Measurements from ENCODE around the gene EPM2A.
A peak's percentile ranks its signal among the peaks of the same experiment; 100 is the strongest.
"Not testable (repeated sequence)": the region's sequence is repeated elsewhere in the genome, so short reads cannot be mapped to it uniquely, and the experiment has no call there.

EPM2A gene

DNA sequence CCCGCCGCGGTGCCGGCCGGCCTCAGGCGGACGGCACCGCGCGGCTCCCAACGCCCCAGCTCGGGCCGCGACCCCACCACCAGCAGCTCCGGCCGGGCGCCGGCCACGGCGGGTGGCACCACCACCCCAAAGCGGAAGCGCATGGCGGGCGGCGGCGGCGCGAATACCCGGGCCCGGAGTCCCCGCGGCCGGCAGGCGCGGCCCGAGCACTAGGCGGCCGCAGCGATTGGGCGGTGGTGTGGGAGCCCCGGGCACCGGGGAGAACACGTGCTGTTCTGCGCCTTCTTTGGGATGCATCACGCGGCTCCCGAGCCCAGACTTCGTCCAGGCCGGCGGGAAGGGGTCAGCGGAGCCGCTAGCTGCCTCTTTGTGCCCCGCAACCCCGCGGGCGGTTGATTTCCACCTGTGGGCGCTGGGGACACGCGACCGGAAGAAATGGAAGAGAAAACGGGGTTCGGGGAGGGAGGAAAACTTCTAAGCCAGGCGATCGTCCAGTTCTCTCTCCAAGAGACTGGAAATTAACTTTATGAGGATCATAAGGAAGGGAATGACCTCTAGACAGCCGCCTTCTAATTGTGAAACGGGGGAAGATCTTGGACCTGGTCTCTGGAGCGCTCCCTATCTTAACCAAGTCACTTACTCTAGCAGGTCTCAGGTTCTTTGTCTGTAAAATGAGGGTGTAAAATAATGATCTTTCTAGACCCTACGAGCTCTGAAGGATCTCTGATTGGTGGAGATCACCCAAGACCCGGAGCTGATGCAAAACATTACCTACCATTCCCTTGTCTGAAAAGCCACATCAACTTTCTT lies at the start of gene EPM2A:
TSS of gene EPM2A (minus strand) at position 165 of the 810 bp plus-strand sequence. CDS start at position 143, 22 bp downstream.
- peak; percentile 87 for DNase-seq

DNA sequence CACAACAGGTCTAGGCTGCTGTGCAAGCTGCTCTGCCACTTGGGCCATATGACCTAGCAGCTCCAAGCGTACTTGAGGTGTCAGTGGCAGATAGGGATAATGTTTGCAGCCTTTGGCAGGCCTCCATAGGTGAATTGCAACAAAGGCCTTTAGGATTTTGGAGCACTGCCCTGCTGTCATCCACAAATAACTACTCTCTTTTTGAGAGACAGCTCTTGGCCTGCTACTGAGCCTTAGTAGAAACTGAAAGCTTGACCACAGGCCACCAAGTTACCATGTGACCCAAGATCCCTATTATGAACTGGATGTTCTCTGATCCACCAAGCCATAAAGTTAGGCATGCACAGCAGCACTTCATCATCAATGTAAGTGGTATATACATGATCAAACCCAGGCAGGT lies 49.4 kb upstream of the EPM2A start:
- no peak for DNase-seq

DNA sequence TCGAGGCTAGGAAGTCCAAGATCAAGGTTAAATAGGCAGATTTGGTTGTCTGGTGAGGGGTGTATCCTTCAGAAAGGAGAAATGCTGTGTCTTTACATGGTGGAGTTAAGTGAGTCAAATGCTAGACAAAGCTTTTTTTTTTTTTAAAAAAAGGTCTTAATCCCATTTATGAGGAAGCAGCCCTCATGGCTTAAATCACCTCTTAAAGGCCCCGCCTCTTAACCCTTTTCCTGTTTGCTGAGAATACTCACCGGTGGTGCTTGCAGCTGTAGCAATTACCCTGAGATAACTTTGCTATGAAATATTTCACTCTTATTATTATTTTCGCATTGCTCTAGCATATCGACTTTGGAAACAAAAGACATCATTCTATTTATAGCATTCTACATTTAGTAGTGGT lies 48.5 kb upstream of the EPM2A start:
- DNase-seq, result no peak

DNA sequence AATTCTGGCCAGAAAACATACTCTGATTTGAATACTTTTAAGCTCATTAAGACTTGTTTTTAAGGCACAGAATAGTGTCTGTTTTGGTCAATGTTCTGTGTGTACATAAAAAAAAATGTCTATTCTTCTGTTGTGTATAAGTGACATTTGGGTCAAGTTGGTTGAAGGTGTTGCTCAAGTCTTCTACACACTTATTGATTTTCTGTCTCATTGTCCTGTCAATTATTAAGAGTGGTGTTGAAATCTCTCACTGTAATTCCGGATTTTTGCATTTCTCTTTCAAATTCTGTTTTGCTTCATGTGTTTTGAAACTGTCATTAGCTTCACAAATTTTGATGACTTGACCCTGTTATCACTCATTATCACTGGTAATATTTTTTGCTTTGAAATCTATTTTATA lies 37.5 kb upstream of the EPM2A start:
- DNase-seq, result no peak

DNA sequence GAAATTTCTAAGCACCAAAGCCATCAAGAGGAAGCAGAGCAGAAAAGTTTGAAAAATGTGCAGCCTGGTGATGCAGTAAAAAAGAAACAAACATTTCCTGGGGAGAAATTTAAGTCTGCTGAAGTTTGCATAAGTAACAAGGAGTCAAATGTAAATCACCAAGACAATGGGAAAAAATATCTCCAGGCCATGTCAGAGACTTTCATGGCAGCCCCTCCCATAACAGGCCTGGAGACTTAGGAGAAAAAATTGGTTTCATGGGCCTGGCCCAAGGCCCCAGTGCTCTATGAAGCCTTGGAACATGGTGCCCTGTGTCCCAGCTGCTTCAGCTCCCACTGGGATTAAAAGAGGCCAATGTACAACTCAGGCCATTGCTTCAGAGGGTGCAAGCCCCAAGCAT lies 30.1 kb upstream of the EPM2A start:
- DNase-seq, result no peak

DNA sequence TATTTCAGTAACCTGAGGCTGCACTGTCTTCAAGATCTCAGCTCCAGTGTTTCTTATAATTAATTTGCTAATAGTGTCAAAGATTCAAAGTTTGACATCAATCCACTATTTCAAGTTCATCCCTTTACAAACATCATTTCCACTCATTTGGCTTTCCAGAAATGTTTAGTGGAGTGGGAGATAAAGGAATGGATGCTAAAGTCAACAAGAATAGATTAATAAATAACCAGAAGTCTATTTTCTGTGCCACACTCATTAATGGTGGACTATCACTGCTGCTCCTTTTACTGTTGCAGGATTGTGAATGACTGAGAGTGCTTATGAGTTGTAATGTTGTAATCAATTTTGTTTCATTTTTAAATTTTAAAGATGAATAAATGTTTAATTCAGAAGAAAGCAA lies 28.4 kb upstream of the EPM2A start:
- DNase-seq, result no peak

DNA sequence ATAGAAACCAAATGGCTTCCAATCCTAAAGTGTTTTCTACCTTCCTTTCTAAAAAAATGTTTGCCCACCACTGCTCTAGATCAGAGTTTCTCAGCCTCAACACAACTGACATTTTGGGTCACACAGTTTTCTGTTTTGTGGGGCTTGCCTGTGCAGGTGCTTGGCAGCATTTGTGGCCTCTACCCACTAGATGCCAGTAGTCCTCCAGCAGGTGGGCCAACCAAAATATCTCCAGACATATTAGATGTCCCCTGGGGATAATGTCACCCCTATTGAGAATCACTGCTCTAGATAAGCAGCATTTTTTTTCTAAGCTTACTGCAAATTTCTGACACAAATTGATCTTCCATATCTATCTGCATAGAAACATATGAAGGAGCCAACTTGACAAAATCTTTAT lies 26.3 kb upstream of the EPM2A start:
- DNase-seq, result no peak

DNA sequence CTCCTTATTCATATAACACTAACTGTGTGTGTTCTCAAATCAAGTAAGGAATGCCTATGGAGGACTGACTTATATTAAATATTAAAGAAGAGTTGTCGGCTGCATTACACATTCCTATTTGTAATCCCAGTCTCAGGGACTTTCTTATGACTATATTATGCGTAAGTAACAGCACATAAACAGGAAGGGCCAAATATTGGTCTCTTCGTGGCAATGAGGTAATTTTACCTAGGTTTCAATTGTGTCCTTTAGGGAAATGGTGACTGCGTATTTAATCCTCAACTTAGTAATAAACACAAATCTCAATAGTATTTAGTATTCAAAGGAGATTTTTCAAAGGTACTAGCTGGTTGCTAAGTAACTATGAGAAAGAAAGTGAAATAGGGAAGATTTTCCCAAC lies 22.8 kb upstream of the EPM2A start:
- DNase-seq, result no peak

DNA sequence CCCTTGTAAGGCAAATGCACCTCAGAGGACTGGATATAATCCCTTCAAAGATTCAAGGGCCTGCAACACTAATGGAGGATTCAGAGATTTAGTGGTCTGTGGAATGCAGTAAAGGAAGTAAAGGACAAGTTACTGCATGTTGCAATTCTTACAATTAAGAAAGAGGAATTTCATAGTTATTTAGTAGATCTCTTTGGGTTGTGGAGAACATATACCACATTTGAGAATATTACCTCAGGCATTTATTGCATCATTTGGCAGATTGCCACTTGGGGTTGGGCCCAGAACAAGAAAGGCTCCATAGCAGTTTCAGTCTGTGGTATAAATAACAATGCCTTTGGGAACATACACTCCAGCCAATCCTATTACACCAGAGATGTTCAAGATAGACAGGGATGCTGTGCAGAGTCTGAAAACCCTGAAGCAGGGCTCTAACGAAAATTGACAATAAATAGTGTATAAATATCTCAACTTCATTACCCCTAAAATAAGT lies 20.9 kb upstream of the EPM2A start:
- peak; percentile 55 for DNase-seq

DNA sequence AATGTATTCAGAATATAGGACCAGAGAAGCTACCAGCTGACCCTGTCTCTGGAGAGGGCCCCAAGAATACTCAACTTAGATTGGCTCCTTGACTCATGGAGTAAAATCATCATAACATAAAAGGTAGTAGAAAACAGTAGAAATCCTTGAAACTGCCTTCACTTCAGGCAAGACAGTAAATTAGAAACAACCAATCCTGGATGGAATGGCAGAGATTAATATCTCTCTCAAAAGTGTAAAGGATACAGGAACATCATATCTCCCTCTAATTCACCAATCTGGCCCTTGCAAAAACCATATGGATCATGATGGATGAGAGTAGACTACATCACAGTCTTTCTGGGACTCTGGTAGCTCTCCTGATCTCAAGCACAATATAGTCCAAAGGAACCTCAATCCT lies 20.4 kb upstream of the EPM2A start:
- DNase-seq, result no peak

DNA sequence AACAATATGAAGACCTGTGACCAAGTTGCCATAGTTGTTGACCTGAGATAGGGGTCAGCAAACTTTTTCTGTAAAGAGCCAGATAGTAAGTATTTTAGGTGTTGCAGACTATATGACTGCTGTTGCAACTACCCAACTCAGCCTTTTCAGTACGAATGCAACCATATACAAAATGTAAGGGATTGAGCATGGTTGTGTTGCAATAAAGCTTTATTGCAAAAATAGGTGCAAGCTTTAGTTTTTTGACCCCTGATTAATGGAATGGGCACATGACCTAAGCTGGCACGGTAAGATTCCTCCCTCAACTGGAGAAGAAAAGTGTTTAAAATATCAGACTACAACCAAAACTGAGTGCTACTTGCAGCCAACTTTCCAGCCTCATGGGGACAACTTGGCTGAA lies 17.3 kb upstream of the EPM2A start:
- DNase-seq, result no peak

DNA sequence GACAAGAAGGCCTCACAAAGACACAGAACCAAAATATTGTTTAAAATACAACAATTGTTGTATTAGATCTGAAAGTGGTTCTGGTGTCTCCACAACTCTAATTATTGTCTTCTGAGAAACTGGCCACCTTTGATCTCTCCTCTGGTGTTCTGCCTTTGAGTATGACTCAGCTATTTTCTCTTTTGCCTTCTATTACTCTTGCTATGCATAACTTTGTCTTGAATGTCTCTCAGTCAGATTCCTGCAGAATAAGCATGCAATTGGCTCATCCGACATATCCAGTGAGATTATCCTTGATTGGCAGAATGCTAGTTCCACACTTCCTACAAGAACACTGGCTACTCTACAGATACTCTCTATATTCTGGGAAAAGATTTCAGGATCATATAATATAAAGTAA lies 14.3 kb upstream of the EPM2A start:
- no peak for DNase-seq

DNA sequence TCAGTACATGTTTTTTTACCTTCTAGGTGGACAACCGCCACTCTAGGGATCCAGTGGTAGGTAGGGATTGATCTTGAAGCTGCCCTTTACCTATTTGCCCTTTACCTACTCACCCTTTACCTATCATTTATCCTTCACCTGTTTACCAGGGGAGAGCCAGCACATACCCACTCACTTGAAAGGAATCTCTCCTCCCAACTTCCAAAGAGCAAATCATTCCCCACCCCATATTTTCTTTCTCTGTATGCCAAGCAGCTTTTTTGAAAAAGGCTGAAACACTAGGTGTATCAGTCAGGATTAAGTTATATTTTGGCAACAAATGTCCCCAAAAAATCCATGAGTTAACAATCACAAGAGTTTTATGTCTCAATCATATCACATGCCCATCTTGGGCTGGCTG lies 10.5 kb upstream of the EPM2A start:
- no peak for DNase-seq

DNA sequence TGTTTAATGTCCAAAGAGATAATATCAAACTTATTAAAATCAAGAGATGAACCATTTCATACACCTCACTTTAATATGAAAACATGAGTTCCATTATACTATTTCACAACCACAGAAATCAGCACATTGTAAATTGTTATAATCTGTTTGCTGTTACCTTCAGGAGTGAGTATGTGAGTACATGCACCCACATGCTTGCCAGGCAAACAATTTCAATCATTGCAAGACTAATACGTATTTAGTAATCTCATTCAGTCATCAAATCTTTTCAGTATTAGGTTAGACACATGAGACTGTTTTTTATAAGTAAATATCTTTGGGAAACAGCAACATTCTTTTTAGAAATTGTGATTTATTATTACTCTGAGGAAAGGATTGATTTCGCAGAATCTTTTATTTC lies 9.3 kb upstream of the EPM2A start:
- no peak for DNase-seq

DNA sequence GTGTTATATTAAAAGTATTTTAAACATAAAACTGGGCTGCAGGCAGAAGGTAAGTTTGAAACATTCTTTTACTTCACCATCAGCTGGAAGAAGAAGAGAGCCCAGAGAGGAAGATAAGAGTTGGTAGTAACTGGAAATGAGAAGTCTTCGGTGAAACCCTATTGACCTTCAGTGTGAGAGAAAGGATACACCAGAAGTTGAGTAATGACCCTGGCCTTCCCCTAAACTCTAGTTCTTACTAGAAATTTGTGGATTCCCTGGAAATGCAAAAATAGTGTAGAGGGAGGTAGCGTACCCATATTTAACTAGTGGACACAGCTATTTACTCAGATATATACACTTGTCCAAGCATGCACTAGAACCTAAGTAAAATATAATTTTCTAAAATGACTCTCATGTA lies 8.0 kb upstream of the EPM2A start:
- DNase-seq, result no peak

DNA sequence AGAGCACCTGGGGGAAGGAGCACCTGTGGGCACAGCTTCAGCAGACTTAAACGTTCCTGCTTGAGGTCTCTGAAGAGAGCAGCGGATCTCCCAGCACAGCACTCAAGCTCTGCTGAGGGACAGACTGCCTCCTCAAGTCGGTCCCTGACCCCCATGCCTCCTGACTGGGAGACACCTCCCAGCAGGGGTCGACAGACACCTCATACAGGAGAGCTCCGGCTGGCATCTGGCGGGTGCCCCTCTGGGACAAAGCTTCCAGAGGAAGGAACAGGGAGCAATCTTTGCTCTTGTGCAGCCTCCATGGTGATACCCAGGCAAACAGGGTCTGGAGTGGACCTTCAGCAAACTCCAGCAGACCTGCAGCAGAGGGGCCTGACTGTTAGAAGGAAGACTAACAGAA lies 7.2 kb upstream of the EPM2A start:
- DNase-seq, result not testable (repeated sequence)

DNA sequence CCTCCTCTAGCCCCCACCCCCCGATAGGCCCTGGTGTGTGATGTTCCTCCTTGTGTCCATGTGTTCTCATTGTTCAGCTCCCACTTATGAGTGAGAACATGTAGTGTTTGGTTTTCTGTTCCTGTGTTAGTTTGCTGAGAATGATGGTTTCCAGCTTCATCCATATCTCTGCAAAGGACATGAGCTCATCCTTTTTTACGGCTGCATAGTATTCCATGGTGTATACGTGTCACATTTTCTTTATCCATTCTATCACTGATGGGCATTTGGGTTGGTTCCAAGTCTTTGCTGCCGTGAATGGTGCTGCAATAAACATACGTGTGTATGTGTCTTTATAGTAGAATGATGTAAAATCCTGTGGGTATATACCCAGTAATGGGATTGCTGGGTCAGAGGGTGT lies 4.4 kb upstream of the EPM2A start:
- not testable (repeated sequence) for DNase-seq

DNA sequence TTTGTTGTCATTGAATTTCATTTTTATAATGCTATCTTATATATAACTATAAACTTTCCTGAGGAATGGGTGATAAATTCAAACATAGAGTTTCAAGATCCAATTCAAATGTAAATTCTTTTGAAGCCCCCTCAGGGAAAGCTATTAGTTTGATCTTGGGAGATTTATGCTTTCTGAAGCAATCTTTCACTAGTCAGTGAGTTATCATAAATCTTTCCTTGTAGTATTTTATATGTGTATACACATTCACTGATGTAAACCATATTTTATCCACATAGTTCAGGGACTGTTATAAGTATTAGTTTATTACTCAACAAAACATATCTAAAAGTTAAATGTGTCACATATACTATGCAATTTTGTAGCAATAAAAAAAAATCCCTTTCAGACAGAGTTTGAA lies 2.9 kb upstream of the EPM2A start:
- no peak for DNase-seq

DNA sequence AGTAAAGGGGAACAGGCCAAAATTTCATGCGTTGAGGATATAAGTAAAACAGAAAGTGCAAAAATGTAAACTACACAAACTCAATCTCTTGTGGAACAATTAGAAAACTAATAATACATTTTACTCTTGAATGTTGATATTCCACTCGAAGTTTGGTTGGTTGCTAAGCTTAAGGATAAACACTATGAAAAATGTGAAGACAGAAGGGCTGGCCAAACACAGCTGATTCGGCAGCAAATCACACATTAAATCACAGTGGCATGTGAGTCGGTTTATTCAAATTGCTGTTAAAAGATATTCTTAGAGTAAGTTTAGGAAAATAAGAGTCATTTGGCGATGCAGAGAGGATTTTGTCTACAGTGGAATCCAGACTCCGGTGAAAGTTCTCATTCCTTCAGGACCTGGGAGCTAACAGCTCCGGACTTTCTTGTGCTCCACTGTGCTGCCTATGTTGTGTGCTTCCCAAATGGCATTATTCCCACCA lies 1.4 kb upstream of the EPM2A start:
- peak; percentile 47 for DNase-seq

DNA sequence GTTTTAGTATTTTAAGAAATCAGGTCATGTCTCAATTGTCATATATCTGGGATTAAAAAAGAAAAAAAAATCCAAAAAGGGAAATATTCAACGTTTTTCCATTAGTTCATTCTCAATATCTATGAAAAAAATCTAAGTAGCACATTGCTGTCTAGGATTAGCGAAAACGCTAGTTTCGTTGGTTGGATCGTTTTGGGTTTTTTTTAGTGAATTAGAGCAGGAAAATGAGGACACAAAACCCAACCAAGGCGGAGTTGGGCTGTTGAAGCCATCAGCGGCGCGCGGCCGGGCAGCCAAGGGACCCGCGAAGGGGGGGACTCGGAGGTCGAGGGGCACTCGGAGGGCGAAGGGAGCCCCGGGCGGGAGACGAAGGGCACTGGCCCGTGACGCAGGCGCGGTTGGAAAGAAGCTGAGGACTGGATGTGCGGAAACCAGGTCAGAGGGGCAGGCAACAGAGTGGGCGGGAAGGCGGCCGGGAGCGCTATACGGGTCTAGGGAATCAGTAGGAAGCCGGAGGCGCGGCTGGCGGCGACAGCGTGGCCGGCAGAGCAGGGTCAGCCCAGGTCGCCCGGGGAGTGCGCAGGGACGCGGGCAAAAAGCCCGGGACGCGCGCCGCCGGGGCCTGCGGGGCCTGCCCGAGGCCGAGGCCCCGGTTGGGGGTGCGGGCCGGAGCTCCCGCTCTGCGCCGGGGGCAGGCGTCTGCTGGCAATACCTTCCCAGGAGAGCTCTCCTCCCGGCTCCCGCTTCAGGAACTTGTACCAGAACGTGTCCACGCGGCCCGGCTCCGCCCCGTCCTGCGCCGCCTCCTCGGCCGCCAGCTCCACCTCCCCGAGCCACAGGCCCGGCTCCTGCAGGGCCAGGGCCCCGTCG lies 599 bp downstream of the EPM2A start:
- peak; percentile 94 for DNase-seq

DNA sequence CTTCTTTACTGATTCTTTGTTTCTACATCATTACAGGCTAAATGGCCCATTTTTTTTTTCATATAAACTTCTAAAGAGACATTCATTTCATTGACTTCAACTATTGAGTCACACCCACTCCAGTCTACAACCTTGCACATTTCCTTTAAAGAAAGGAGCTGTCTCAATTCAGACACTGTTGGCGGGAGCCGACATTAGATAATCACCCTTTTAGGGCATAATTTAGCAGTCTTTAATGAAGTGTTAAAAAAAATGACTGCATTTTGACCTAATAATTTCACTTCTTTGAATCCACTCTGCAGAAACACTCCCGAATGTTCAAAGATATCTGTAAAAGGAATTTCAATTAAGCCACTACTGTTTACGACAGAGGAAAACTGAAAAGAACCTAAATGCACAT lies 1.5 kb downstream of the EPM2A start:
- DNase-seq, result no peak

DNA sequence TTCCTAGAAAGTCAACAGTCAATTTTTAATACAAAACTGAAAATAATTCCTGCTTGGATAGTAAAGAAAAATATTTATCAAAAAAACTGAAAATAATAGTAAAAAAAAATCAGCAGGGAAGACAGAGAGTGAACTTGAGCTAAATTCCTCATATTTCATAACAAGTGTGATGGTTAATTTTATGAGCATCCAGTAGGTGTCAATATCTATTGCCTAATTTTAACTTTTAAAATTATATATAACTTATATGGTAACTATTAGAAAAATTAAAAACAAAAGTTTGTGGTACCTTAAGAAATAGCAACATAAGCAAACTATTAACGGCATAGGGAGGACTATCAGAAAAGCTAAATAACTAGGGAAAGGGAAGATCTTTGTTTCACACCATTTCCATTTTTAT lies 2.1 kb downstream of the EPM2A start:
- DNase-seq, result no peak

DNA sequence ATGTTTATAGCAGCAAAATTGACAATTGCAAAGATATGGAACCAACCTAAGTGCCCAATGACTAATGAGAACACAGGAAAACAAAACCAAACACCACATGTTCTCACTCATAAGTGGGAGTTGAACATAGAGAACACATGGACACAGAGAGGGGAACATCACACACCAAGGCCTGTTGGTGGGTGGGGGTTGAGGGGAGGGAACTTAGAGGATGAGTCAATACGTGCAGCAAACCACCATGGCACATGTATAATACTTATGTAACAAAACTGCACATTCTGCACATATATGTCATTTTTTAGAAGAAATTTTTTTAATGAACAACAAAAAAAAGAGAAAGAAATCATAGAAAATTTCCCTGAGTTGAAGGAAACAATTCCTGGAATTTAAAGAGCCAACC lies 3.9 kb downstream of the EPM2A start:
- no peak for DNase-seq

DNA sequence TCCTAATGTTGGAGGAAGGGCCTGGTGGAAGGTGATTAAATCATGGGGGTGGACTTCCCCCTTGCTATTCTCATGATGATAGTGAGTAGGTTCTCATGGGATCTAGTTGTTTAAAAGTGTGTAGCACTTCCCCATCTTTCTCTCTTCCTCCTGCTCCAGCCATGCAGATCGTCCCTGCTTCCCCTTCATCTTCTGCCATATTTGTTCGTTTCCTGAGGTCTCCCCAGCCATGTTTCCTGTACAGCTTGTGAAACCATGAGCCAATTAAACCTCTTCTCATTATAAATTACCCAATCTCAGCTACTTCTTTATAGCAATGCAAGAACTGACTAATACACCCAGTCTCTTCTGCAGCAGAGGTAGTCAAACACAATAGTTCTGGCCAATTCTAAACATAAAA lies 5.4 kb downstream of the EPM2A start:
- DNase-seq, result no peak

Data from femur (tissue), 1 donor.